ENCODE measurements around the gene FBXW5. TPM values are rescaled to one million over a fixed set of nuclear protein-coding genes. Genes with fewer than 3 reads are reported as not detected.

Gene FBXW5
- total RNA-seq, 4 donors from 2014 or later: 101 to 166 (median 142) TPM

- WGBS: 91% methylated on average over 7 of the region's 33 CpGs
- Histone ChIP-seq H3K4me1 (peaks cover 11% of the 10 kb centered on the region), H3K9me3 (no peaks in the 10 kb centered on the region), H3K27ac (no peak overlapping the region), H3K27me3 (no peaks in the 10 kb centered on the region), H3K36me3 (peaks cover 53% of the 10 kb centered on the region), H3K4me3 (no peak overlapping the region)
- no peak for TF ChIP-seq CTCF (IDR thresholded peaks at IDR 0.05)
- TF ChIP-seq EP300 (IDR thresholded peaks at IDR 0.05): no peak
- no peak for TF ChIP-seq POLR2AphosphoS5 (IDR thresholded peaks at IDR 0.05)
- no peak for TF ChIP-seq POLR2A (IDR thresholded peaks at IDR 0.05)
- no peak for DNase-seq (ENCODE audit: low spot score in 2 of 2)
Observed at GRCh38 chr9:136925414-136926153, 19.0 kb downstream of the FBXW5 start.

- Histone ChIP-seq H3K4me1 (peaks cover 10% of the 10 kb centered on the region), H3K4me3 (no peak overlapping the region), H3K36me3 (peaks cover 63% of the 10 kb centered on the region), H3K27me3 (no peaks in the 10 kb centered on the region), H3K27ac (no peak overlapping the region), H3K9me3 (no peaks in the 10 kb centered on the region)
- TF ChIP-seq EP300 (IDR thresholded peaks at IDR 0.05) (no peak), CTCF (IDR thresholded peaks at IDR 0.05) (no peak), POLR2AphosphoS5 (IDR thresholded peaks at IDR 0.05) (no peak), POLR2A (IDR thresholded peaks at IDR 0.05) (no peak)
- WGBS: 88% methylated on average over 11 of the region's 19 CpGs
- no peak for DNase-seq (ENCODE audit: low spot score in 2 of 2)
Observed at GRCh38 chr9:136923881-136924280, 20.7 kb downstream of the FBXW5 start.

- H3K4me3 ChIP-seq: no peak overlapping the region
- 83% methylated on average over 19 of the region's 19 CpGs for WGBS
- H3K27me3 ChIP-seq: no peaks in the 10 kb centered on the region
- peaks cover 66% of the 10 kb centered on the region for H3K36me3 ChIP-seq
- TF ChIP-seq CTCF (IDR thresholded peaks at IDR 0.05) (no peak), EP300 (IDR thresholded peaks at IDR 0.05) (no peak), POLR2A (IDR thresholded peaks at IDR 0.05) (no peak), POLR2AphosphoS5 (IDR thresholded peaks at IDR 0.05) (no peak)
- H3K4me1 ChIP-seq: peaks cover 7% of the 10 kb centered on the region
- DNase-seq (ENCODE audit: low spot score in 2 of 2): no peak
- no peaks in the 10 kb centered on the region for H3K9me3 ChIP-seq
- H3K27ac ChIP-seq: no peak overlapping the region
Observed at GRCh38 chr9:136922540-136922939, 22.0 kb downstream of the FBXW5 start.

- Histone ChIP-seq H3K36me3 (peaks cover 67% of the 10 kb centered on the region), H3K4me1 (peaks cover 7% of the 10 kb centered on the region), H3K27ac (no peak overlapping the region), H3K9me3 (no peaks in the 10 kb centered on the region), H3K27me3 (no peaks in the 10 kb centered on the region), H3K4me3 (no peak overlapping the region)
- no peak for DNase-seq (ENCODE audit: low spot score in 2 of 2)
- WGBS: 57% methylated on average over 8 of the region's 10 CpGs
- no peak for TF ChIP-seq POLR2A (IDR thresholded peaks at IDR 0.05)
- TF ChIP-seq EP300 (IDR thresholded peaks at IDR 0.05): no peak
- TF ChIP-seq POLR2AphosphoS5 (IDR thresholded peaks at IDR 0.05): no peak
- TF ChIP-seq CTCF (IDR thresholded peaks at IDR 0.05): no peak
Observed at GRCh38 chr9:136921718-136922117, 22.8 kb downstream of the FBXW5 start.

- Histone ChIP-seq H3K27ac (no peak overlapping the region), H3K4me3 (no peak overlapping the region), H3K27me3 (no peaks in the 10 kb centered on the region), H3K9me3 (no peaks in the 10 kb centered on the region), H3K36me3 (peaks cover 67% of the 10 kb centered on the region), H3K4me1 (peaks cover 7% of the 10 kb centered on the region)
- TF ChIP-seq CTCF (IDR thresholded peaks at IDR 0.05) (no peak), EP300 (IDR thresholded peaks at IDR 0.05) (no peak), POLR2AphosphoS5 (IDR thresholded peaks at IDR 0.05) (no peak)
- no peak for DNase-seq (ENCODE audit: low spot score in 2 of 2)
- WGBS: 71% methylated on average over 2 of the region's 11 CpGs
Observed at GRCh38 chr9:136921307-136921706, 23.2 kb downstream of the FBXW5 start.

Data from suprapubic skin (tissue), 4 donors.